Peyer's patch (tissue), 4 donors: ENCODE data around the gene KCNE2. TPM values are rescaled to one million over a fixed set of nuclear protein-coding genes. Genes with fewer than 3 reads are reported as not detected.
A peak's percentile ranks its signal among the peaks of the same experiment; 100 is the strongest.

Experiments
- DNase-seq, 3 donors: peaks; one replicate each; pipeline ENCODE4 v3.0.0-alpha.2; 2017 to 2019
- H3K27ac ChIP-seq, 4 donors: fragments of 200-600 bp; sonication (generic); one replicate each; pipeline ENCODE4 v1.5.1; 2016 to 2019
- H3K27me3 ChIP-seq, 2 donors: fragments of 200-600 bp; sonication (generic); one replicate each; pipeline ENCODE4 v1.5.1; 2019
- H3K36me3 ChIP-seq, 3 donors: fragments of 200-600 bp; sonication (generic); one replicate each; pipeline ENCODE4 v1.5.1; 2016 to 2019
- H3K4me1 ChIP-seq, 4 donors: fragments of 200-600 bp; sonication (generic); one replicate each; pipeline ENCODE4 v1.5.1; 2016 to 2019
- H3K4me3 ChIP-seq, 4 donors: fragments of 200-600 bp; sonication (generic); 1 replicate in 3 of 4; 2 replicates in 1 of 4; pipeline ENCODE4 v1.5.1; 2016 to 2019; ENCODE audit warnings: mild to moderate bottlenecking in 1 of 4
- H3K9me3 ChIP-seq, 4 donors: fragments of 200-600 bp; sonication (generic); one replicate each; pipeline ENCODE4 v1.5.1; 2016 to 2019; ENCODE audit warnings: mild to moderate bottlenecking in 1 of 4
- POLR2A ChIP-seq, 2 donors: fragments of 450-650 bp; IDR thresholded peaks; one replicate each; pipeline ENCODE4 v1.5.1; 2017; ENCODE audit warnings: antibody characterized with exemption in 2 of 2, mild to moderate bottlenecking in 2 of 2, moderate library complexity in 2 of 2
- total RNA-seq, 4 donors: library from RNA; depleted of rRNA; stranded (reverse); fragments of >200 nt; gene quantifications; one replicate each; pipeline ENCODE4 v1.1.0, GENCODE V29; 2016
- TF ChIP-seq, protein P1 (sequence below), 6 experiments: fragments of 450-650 bp in 4 of 6; fragments of 200-600 bp in 2 of 6; sonication (generic) in 1 of 6; IDR thresholded peaks; one replicate each; pipeline ENCODE4 v1.5.1; 2017 to 2019; ENCODE audit warnings: antibody characterized with exemption in 6 of 6, mild to moderate bottlenecking in 3 of 6, moderate library complexity in 1 of 6

The KCNE2 gene
- total RNA-seq, 4 donors from 2014 or later, result not detected

DNA sequence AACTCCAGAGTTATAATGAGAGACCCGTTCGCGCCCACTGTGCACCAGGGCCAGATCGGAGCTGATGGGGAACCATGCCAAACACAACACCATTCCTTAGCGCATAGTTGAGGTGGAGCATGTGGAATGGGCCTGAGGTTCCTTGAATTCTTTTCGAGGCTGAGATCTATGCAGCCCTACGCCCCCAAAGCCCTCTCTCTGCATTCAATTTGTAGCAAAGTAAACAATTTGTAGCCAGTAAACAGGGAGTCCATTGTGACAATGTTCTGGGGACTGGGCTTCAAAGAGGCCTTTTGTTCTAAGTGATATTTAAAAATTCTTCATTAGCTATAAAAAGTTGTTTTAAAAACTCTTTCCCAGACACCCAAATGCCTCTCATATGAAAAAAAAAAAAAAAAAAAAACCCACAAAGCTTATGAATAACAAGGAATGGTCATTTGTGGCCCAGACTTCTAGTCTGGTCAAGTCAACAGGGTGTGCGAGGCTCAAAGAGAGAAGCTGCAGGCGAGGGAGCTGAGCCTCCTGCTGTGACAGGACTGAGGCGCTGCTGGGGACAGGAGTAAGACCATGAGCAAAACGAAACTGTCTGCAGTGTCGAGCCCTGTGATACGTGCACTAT lies 30.6 kb upstream of the KCNE2 start:
- H3K36me3 ChIP-seq, result no peaks in the 10 kb centered on the region
- no peaks in the 10 kb centered on the region for H3K27me3 ChIP-seq
- no peak overlapping the region for H3K4me3 ChIP-seq
- H3K27ac ChIP-seq, result no peak overlapping the region
- H3K9me3 ChIP-seq, result no peaks in the 10 kb centered on the region
- TF ChIP-seq, protein P1, sequence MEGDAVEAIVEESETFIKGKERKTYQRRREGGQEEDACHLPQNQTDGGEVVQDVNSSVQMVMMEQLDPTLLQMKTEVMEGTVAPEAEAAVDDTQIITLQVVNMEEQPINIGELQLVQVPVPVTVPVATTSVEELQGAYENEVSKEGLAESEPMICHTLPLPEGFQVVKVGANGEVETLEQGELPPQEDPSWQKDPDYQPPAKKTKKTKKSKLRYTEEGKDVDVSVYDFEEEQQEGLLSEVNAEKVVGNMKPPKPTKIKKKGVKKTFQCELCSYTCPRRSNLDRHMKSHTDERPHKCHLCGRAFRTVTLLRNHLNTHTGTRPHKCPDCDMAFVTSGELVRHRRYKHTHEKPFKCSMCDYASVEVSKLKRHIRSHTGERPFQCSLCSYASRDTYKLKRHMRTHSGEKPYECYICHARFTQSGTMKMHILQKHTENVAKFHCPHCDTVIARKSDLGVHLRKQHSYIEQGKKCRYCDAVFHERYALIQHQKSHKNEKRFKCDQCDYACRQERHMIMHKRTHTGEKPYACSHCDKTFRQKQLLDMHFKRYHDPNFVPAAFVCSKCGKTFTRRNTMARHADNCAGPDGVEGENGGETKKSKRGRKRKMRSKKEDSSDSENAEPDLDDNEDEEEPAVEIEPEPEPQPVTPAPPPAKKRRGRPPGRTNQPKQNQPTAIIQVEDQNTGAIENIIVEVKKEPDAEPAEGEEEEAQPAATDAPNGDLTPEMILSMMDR (IDR thresholded peaks at IDR 0.05), result no peak
- TF ChIP-seq POLR2A (IDR thresholded peaks at IDR 0.05), result no peak
- no peak for DNase-seq
- peaks cover 0 to 4% (median 0%) of the 10 kb centered on the region in 4 donors for H3K4me1 ChIP-seq

DNA sequence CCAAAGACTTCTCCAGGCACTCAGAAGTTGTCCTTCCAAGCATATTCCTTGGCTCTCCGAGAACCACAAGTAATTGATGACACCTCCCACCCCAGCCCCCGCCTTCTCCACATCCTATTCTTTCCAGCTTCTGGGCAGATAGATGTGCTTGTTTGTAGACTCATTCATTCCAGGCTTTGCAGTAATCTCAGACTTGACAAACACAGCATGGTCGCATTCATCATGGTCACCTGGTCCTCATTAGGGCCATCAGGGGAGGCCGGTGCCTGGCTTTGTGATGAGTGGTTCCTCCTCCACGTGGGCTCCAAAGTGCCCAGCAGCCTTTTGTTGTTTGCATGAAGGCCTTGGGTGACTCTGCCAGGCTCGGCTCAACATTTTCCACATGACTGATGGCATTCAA lies 28.5 kb upstream of the KCNE2 start:
- Histone ChIP-seq H3K4me3 (no peak overlapping the region), H3K9me3 (no peaks in the 10 kb centered on the region), H3K27ac (no peak overlapping the region), H3K4me1 (peaks cover 0 to 4% (median 0%) of the 10 kb centered on the region in 4 donors), H3K27me3 (no peaks in the 10 kb centered on the region), H3K36me3 (no peaks in the 10 kb centered on the region)
- no peak for TF ChIP-seq POLR2A (IDR thresholded peaks at IDR 0.05)
- TF ChIP-seq, protein P1 (IDR thresholded peaks at IDR 0.05), result no peak
- no peak for DNase-seq

GRCh38 chr21:34336245-34336644 lies 27.6 kb upstream of the KCNE2 start:
- H3K4me3 ChIP-seq, result no peak overlapping the region
- no peaks in the 10 kb centered on the region for H3K9me3 ChIP-seq
- H3K4me1 ChIP-seq, result peaks cover 0 to 4% (median 0%) of the 10 kb centered on the region in 4 donors
- no peak for DNase-seq
- H3K27me3 ChIP-seq, result no peaks in the 10 kb centered on the region
- peak overlapping the region in 1 of 4 donors; percentile 16 for H3K27ac ChIP-seq
- TF ChIP-seq, protein P1 (IDR thresholded peaks at IDR 0.05), result no peak
- TF ChIP-seq POLR2A (IDR thresholded peaks at IDR 0.05), result no peak
- H3K36me3 ChIP-seq, result no peaks in the 10 kb centered on the region

DNA sequence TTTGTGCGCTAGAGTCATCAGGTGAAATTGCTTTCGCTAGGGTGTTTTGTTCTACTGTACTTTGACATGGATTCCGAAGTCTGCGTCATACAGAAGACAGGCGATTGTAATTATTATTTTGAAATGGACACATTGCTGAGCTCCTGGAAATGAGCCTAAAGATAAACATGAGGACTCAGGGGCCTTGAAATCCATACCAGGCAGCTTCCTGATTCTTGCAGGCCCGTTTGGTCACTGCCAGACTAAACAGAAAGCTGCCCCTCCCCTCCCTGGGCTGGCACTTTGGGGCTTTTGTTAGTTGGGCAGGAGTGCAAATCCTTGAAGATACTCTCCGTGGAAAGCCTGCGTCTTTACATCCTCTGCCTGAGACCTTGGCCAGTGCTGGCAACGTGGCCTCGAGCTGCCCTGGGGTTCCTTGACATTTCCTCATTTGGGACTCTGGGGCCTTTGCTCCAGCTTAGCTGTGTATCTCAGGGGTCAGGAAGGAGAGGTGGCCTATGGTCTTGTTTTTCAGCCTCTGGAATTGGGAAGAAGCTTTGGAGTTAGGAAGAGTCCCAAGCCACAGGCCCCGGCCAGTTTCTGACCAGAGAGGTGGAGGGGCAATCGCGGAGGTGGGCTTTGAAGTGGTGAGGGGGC lies 26.9 kb upstream of the KCNE2 start:
- TF ChIP-seq, protein P1 (IDR thresholded peaks at IDR 0.05), result no peak
- no peak for TF ChIP-seq POLR2A (IDR thresholded peaks at IDR 0.05)
- DNase-seq, result no peak
- Histone ChIP-seq H3K4me3 (no peak overlapping the region), H3K27me3 (no peaks in the 10 kb centered on the region), H3K36me3 (no peaks in the 10 kb centered on the region), H3K27ac (peak overlapping the region in 2 of 4 donors; percentile 4 to 16), H3K9me3 (no peaks in the 10 kb centered on the region), H3K4me1 (peaks cover 0 to 4% (median 0%) of the 10 kb centered on the region in 4 donors)

- Histone ChIP-seq H3K27ac (peak overlapping the region in 1 of 4 donors; percentile 13), H3K27me3 (no peaks in the 10 kb centered on the region), H3K4me3 (no peak overlapping the region), H3K36me3 (no peaks in the 10 kb centered on the region), H3K4me1 (peaks cover 0 to 4% (median 0%) of the 10 kb centered on the region in 4 donors), H3K9me3 (no peaks in the 10 kb centered on the region)
- no peak for DNase-seq
- TF ChIP-seq, protein P1 (IDR thresholded peaks at IDR 0.05), result no peak
- TF ChIP-seq POLR2A (IDR thresholded peaks at IDR 0.05), result no peak
These were observed 26.1 kb upstream of the KCNE2 start for GRCh38 chr21:34337741-34338140.
